Peyer's patch (tissue), 4 donors: Measurements from ENCODE around the gene ZNF80. TPM values are rescaled to one million over a fixed set of nuclear protein-coding genes. Genes with fewer than 3 reads are reported as not detected.

Experiments used
- DNase-seq, 3 donors: peaks; one replicate each; pipeline ENCODE4 v3.0.0-alpha.2; 2017 to 2019
- H3K27ac ChIP-seq, 4 donors: fragments of 200-600 bp; sonication (generic); one replicate each; pipeline ENCODE4 v1.5.1; 2016 to 2019
- H3K27me3 ChIP-seq, 2 donors: fragments of 200-600 bp; sonication (generic); one replicate each; pipeline ENCODE4 v1.5.1; 2019
- H3K36me3 ChIP-seq, 3 donors: fragments of 200-600 bp; sonication (generic); one replicate each; pipeline ENCODE4 v1.5.1; 2016 to 2019
- H3K4me1 ChIP-seq, 4 donors: fragments of 200-600 bp; sonication (generic); one replicate each; pipeline ENCODE4 v1.5.1; 2016 to 2019
- H3K4me3 ChIP-seq, 4 donors: fragments of 200-600 bp; sonication (generic); 1 replicate in 3 of 4; 2 replicates in 1 of 4; pipeline ENCODE4 v1.5.1; 2016 to 2019; ENCODE audit warnings: mild to moderate bottlenecking in 1 of 4
- H3K9me3 ChIP-seq, 4 donors: fragments of 200-600 bp; sonication (generic); one replicate each; pipeline ENCODE4 v1.5.1; 2016 to 2019; ENCODE audit warnings: mild to moderate bottlenecking in 1 of 4
- POLR2A ChIP-seq, 2 donors: fragments of 450-650 bp; IDR thresholded peaks; one replicate each; pipeline ENCODE4 v1.5.1; 2017; ENCODE audit warnings: antibody characterized with exemption in 2 of 2, mild to moderate bottlenecking in 2 of 2, moderate library complexity in 2 of 2
- total RNA-seq, 4 donors: library from RNA; depleted of rRNA; stranded (reverse); fragments of >200 nt; gene quantifications; one replicate each; pipeline ENCODE4 v1.1.0, GENCODE V29; 2016
- TF ChIP-seq, protein P1 (sequence below), 6 experiments: fragments of 450-650 bp in 4 of 6; fragments of 200-600 bp in 2 of 6; sonication (generic) in 1 of 6; IDR thresholded peaks; one replicate each; pipeline ENCODE4 v1.5.1; 2017 to 2019; ENCODE audit warnings: antibody characterized with exemption in 6 of 6, mild to moderate bottlenecking in 3 of 6, moderate library complexity in 1 of 6

Gene ZNF80
- total RNA-seq, 4 donors from 2014 or later: not detected

DNA sequence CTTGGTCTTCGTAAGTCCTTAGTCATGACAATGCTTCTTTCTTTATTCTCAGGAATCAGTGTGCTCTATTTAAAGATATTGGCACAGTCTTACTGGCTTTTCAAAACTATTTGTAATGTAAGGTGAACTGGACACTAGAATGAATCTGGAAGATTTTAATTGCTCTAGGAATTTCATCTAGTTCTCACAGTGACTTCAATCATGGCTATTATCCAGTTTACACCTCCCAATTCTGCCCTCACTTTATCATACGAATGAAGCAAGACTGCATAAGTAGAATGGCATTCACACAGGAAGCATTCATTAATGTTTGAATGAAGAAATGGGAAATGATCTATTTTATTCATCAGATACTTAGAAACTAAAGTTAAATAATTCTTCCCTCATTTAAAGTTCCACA, 31.8 kb downstream of the ZNF80 start:
- no peak overlapping the region for H3K4me3 ChIP-seq
- H3K9me3 ChIP-seq: no peaks in the 10 kb centered on the region
- no peak for DNase-seq
- TF ChIP-seq, protein P1, sequence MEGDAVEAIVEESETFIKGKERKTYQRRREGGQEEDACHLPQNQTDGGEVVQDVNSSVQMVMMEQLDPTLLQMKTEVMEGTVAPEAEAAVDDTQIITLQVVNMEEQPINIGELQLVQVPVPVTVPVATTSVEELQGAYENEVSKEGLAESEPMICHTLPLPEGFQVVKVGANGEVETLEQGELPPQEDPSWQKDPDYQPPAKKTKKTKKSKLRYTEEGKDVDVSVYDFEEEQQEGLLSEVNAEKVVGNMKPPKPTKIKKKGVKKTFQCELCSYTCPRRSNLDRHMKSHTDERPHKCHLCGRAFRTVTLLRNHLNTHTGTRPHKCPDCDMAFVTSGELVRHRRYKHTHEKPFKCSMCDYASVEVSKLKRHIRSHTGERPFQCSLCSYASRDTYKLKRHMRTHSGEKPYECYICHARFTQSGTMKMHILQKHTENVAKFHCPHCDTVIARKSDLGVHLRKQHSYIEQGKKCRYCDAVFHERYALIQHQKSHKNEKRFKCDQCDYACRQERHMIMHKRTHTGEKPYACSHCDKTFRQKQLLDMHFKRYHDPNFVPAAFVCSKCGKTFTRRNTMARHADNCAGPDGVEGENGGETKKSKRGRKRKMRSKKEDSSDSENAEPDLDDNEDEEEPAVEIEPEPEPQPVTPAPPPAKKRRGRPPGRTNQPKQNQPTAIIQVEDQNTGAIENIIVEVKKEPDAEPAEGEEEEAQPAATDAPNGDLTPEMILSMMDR (IDR thresholded peaks at IDR 0.05): no peak
- TF ChIP-seq POLR2A (IDR thresholded peaks at IDR 0.05): no peak
- no peaks in the 10 kb centered on the region for H3K27me3 ChIP-seq
- H3K36me3 ChIP-seq: no peaks in the 10 kb centered on the region
- H3K27ac ChIP-seq: no peak overlapping the region
- H3K4me1 ChIP-seq: no peaks in the 10 kb centered on the region

DNA sequence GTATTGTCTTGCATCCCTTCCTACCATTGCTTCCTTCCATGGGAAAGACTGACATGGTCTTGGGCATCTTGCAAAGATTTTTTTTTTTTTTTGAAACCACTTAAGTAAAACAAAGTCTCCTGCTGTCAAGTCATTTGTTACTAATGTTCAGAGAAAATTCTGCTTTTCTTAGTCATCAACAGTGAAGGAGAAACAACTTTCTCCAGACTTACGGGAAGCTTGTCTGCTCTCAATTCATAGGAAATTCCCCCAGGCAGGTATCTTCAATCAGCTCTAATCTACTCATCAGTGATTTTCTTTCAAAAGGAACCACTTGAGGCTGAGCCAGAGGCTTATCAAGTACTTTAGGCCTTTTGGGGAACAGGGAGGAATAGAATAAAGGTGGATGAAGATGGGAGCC, 42.6 kb downstream of the ZNF80 start:
- DNase-seq: no peak
- no peaks in the 10 kb centered on the region for H3K9me3 ChIP-seq
- no peak overlapping the region for H3K27ac ChIP-seq
- TF ChIP-seq, protein P1 (IDR thresholded peaks at IDR 0.05): no peak
- no peaks in the 10 kb centered on the region for H3K4me1 ChIP-seq
- H3K27me3 ChIP-seq: no peaks in the 10 kb centered on the region
- no peaks in the 10 kb centered on the region for H3K36me3 ChIP-seq
- no peak overlapping the region for H3K4me3 ChIP-seq

DNA sequence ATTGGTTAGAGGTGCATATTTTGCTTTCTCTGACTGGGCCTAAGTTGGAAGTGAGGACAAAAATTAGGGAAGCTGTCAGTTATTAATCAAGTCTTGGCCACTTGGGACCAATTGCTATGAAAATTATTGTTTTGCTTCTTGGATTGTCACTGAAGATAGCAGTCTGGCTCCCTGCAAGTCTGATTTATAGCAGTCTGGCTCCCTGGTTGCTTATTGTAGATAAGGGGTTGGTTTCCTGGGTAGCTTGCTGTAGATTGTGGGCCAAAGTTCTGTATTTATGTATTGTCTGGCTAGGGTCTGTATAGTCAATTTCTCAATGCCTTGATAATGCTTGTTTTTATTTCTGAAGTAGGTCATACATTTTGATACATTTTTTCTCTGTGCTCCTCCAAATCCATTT, 45.2 kb downstream of the ZNF80 start:
- Histone ChIP-seq H3K4me1 (no peaks in the 10 kb centered on the region), H3K36me3 (no peaks in the 10 kb centered on the region), H3K27me3 (no peaks in the 10 kb centered on the region), H3K9me3 (no peaks in the 10 kb centered on the region), H3K4me3 (no peak overlapping the region), H3K27ac (no peak overlapping the region)
- DNase-seq: no peak
- TF ChIP-seq, protein P1 (IDR thresholded peaks at IDR 0.05): no peak
- TF ChIP-seq POLR2A (IDR thresholded peaks at IDR 0.05): no peak

DNA sequence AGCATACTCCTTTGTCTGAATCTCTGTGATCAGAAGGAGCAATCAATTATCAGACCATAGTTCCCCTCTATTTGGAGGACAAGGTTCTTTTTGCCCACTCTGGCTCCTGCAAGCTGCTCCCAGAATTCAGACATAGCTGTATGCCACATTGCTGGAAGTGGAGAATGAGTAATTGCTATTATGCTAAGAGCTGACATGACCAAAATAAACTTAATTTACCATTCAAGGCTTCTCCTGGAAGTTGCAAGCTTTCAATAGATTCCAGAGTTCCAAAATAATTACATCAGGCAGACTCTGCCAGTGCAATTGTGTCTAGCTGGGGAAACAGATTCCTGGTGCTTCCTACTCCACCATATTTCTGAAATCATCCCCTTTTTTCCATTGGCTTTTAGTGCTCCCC, 50.9 kb downstream of the ZNF80 start:
- no peaks in the 10 kb centered on the region for H3K36me3 ChIP-seq
- no peaks in the 10 kb centered on the region for H3K4me1 ChIP-seq
- no peak overlapping the region for H3K27ac ChIP-seq
- H3K4me3 ChIP-seq: no peak overlapping the region
- no peak for TF ChIP-seq POLR2A (IDR thresholded peaks at IDR 0.05)
- TF ChIP-seq, protein P1 (IDR thresholded peaks at IDR 0.05): no peak
- H3K27me3 ChIP-seq: no peaks in the 10 kb centered on the region
- no peaks in the 10 kb centered on the region for H3K9me3 ChIP-seq
- DNase-seq: no peak

Other genes starting within 250 kb of the ZNF80 start
- gene CCDC191, start 181.1 kb downstream of the ZNF80 start, total RNA-seq: 10 to 100 TPM in 1 of 4 donors, 1 to 10 TPM in 3; 3.3 to 25.6 (median 7.4) TPM
- gene QTRT2, start 180.8 kb downstream of the ZNF80 start, total RNA-seq: 10 to 100 TPM; 12.2 to 44.2 (median 26.2) TPM
- gene DRD3, start 58.5 kb downstream of the ZNF80 start, total RNA-seq: not detected
- gene TIGIT, start 56.5 kb upstream of the ZNF80 start, total RNA-seq: 1 to 10 TPM in 2 of 4 donors, under 1 TPM in 1, not detected in 1; 0.35 to 5.0 (median 2.5) TPM